Right lobe of liver (tissue), 6 donors: ENCODE data around the gene IER3. TPM values are rescaled to one million over a fixed set of nuclear protein-coding genes. Genes with fewer than 3 reads are reported as not detected.
A peak's percentile ranks its signal among the peaks of the same experiment; 100 is the strongest.

ENCODE experiments used
- ATAC-seq, 4 donors: fragments of 200-7000 bp; cut with Tn5 transposase; one replicate each; pipeline ENCODE4 v1.9.1; 2020; ENCODE audit warnings: mild to moderate bottlenecking in 4 of 4, moderate library complexity in 4 of 4
- DNase-seq, 3 donors: peaks; one replicate each; pipeline ENCODE4 v3.0.0-alpha.2; 2020
- H3K27ac ChIP-seq, 3 donors: fragments of 200-600 bp; one replicate each; pipeline ENCODE4 v1.8.0; 2022
- H3K27me3 ChIP-seq, 2 donors: fragments of 200-600 bp; one replicate each; pipeline ENCODE4 v1.8.0; 2022
- H3K36me3 ChIP-seq, 4 donors: fragments of 200-600 bp; sonication (generic) in 1 of 4; one replicate each; pipeline versions ENCODE4 v1.5.1 to v1.8.0; 2017 to 2022; ENCODE audit warnings: control low read depth in 1 of 4
- H3K4me1 ChIP-seq, 4 donors: fragments of 200-600 bp; sonication (generic) in 1 of 4; one replicate each; pipeline versions ENCODE4 v1.5.1 to v1.8.0; 2017 to 2022; ENCODE audit warnings: control low read depth in 1 of 4
- H3K4me3 ChIP-seq, 3 donors: fragments of 200-600 bp; one replicate each; pipeline ENCODE4 v1.8.0; 2022
- H3K9me3 ChIP-seq, 4 donors: fragments of 200-600 bp; sonication (generic) in 1 of 4; one replicate each; pipeline versions ENCODE4 v1.5.1 to v1.8.0; 2017 to 2022; ENCODE audit warnings: control low read depth in 1 of 4
- CTCF ChIP-seq, 4 donors: fragments of 200-600 bp in 3 of 4; fragments of 450-650 bp in 1 of 4; IDR thresholded peaks; one replicate each; pipeline versions ENCODE4 v1.5.1 to v1.8.0; 2016 to 2022; ENCODE audit warnings: antibody characterized with exemption in 4 of 4, mild to moderate bottlenecking in 2 of 4
- POLR2A ChIP-seq: fragments of 450-650 bp; IDR thresholded peaks from one replicate; pipeline ENCODE4 v1.6.1; 2017; ENCODE audit warnings: antibody characterized with exemption, mild to moderate bottlenecking
- WGBS: methylation state at CpG from one replicate; pipeline ENCODE4 v1.1.6; 2018; ENCODE audit warnings: low coverage, low lambda C conversion rate; ENCODE audit not compliant: insufficient coverage; ENCODE audit errors: missing lambda C conversion rate; 5-methylcytosine and 5-hydroxymethylcytosine counted together
- intact Hi-C, 2 donors: fragments of 100-400 bp; cut with DNase I; formaldehyde crosslinking; loops; one replicate each; pipeline versions ENCODE4 v1.11.2 to v1.14.1; 2022
- long read RNA-seq: library from polyadenylated mRNA; unstranded; transcript quantifications from one replicate; pipeline ENCODE4 v2.0.0, GENCODE V29; 2019
- total RNA-seq, 6 experiments: library from RNA; depleted of rRNA in 2 of 6; stranded (reverse); fragments of >200 nt in 2 of 6; fragmentation: NEBNext Ultra II Directional in 3 of 6; extraction: Animal tissue kit (Norgen Biotek cat#: 25700) in 3 of 6; gene quantifications; one replicate each; pipeline versions ENCODE4 v1.1.0 to v1.2.4, GENCODE V29; 2016 to 2023
- donor health status: DM: no; HTN: yes; CAD: no.
- donor health status: DM: no; HTN: no; CAD: no.
- donor health status: DM: no; HTN: no; CAD: no.
- donor health status: DM: no; HTN: yes; CAD: no.
- donor health status: DM: no; HTN: yes; CAD: no.

IER3 gene, protein sequence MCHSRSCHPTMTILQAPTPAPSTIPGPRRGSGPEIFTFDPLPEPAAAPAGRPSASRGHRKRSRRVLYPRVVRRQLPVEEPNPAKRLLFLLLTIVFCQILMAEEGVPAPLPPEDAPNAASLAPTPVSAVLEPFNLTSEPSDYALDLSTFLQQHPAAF
- total RNA-seq = 10 to 100 TPM in 3 of 6 experiments, 1 to 10 TPM in 3; 2.8 to 72.3 (median 24.5) TPM
- long read RNA-seq, partial matches to known transcripts = 0 of 1 reads
- long read RNA-seq, other reads (novel, unspliced or antisense) = 0 of 1 reads

DNA sequence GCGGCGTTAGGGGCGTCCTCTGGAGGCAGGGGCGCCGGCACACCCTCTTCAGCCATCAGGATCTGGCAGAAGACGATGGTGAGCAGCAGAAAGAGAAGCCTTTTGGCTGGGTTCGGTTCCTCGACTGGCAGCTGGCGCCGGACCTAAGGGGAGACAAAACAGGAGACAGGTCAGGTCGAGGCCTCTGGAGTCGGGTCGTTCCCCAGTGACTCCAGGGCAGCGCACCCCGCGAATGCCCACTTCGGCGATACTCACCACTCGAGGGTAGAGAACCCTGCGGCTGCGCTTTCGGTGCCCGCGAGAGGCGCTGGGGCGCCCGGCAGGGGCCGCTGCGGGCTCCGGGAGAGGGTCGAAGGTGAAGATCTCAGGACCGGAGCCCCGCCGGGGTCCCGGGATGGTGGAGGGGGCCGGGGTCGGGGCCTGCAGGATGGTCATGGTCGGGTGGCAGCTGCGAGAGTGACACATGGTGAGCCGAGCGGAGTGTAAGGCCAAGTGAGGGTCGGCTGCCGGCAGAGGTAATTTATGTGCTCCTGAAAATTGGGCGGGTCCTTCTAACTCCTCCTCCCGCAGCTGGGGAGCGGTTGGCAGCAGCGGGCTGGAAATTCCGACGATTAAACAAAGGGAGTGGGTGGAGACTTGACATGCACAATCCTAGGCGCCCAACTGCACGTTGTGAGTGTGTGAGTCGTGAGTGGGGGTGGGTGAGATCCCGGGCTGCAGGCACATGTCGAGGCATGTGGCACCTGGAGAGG is at the start of gene IER3:
IER3 (minus strand) TSS at position 494 of the 752 bp plus-strand sequence; CDS start at position 465, 29 bp downstream.
- 0% methylated on average over 7 of the region's 54 CpGs for WGBS
- Histone ChIP-seq H3K36me3 (peaks cover 0 to 13% (median 11%) of the 10 kb centered on the region in 4 donors), H3K4me1 (peaks cover 0 to 17% (median 8%) of the 10 kb centered on the region in 4 donors), H3K9me3 (no peaks in the 10 kb centered on the region), H3K27ac (peak within 1 kb of the TSS; percentile 88 to 98 (median 89)), H3K4me3 (peak within 1 kb of the TSS; percentile 82 to 95 (median 93)), H3K27me3 (no peaks in the 10 kb centered on the region)
- ATAC-seq = peak; percentile 60 to 68 (median 64)
- peak; percentile 44 to 65 (median 51) for TF ChIP-seq CTCF (IDR thresholded peaks at IDR 0.05)
- TF ChIP-seq POLR2A = peak; percentile 99
- peak; percentile 91 to 93 (median 92) for DNase-seq
- intact Hi-C loops = no loop called here

GRCh38 chr6:30793521-30794194 is 49.3 kb upstream of the IER3 start:
- Histone ChIP-seq H3K27ac (peak overlapping the region; percentile 64 to 85 (median 65)), H3K27me3 (no peaks in the 10 kb centered on the region), H3K4me3 (no peak overlapping the region), H3K9me3 (no peaks in the 10 kb centered on the region), H3K4me1 (no peaks in the 10 kb centered on the region), H3K36me3 (no peaks in the 10 kb centered on the region)
- peak; percentile 67 to 86 (median 81) for ATAC-seq
- TF ChIP-seq POLR2A (no peak), CTCF (IDR thresholded peaks at IDR 0.05) (no peak)
- WGBS = 25% methylated on average over 5 of the region's 6 CpGs
- DNase-seq = no peak
- intact Hi-C loops = no loop called here

DNA sequence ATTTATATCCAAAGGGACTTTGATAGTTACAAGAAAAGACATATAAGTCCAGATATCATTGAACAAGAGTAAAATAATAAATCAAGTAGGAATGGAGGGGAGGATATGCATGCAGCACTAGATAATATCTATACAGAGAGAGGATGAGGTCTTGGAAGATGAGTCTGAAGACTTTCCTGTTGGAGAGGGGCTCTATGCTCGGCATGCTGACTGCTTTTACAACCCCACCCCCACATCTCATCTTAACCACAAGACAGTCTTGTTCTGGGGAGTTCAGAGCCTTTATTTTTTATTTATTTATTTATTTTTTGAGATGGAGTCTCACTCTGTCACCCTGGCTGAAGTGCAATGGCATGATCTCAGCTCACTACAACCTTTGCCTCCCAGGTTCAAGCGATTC is 48.4 kb upstream of the IER3 start:
- Histone ChIP-seq H3K27me3 (no peaks in the 10 kb centered on the region), H3K4me1 (no peaks in the 10 kb centered on the region), H3K4me3 (no peak overlapping the region), H3K9me3 (no peaks in the 10 kb centered on the region), H3K27ac (peak overlapping the region in 1 of 3 donors; percentile 65), H3K36me3 (no peaks in the 10 kb centered on the region)
- DNase-seq (no peak), ATAC-seq (no peak)
- no peak for TF ChIP-seq POLR2A
- TF ChIP-seq CTCF (IDR thresholded peaks at IDR 0.05) = no peak
- 67% methylated on average over 2 of the region's 2 CpGs for WGBS
- intact Hi-C loops = no loop called here

DNA sequence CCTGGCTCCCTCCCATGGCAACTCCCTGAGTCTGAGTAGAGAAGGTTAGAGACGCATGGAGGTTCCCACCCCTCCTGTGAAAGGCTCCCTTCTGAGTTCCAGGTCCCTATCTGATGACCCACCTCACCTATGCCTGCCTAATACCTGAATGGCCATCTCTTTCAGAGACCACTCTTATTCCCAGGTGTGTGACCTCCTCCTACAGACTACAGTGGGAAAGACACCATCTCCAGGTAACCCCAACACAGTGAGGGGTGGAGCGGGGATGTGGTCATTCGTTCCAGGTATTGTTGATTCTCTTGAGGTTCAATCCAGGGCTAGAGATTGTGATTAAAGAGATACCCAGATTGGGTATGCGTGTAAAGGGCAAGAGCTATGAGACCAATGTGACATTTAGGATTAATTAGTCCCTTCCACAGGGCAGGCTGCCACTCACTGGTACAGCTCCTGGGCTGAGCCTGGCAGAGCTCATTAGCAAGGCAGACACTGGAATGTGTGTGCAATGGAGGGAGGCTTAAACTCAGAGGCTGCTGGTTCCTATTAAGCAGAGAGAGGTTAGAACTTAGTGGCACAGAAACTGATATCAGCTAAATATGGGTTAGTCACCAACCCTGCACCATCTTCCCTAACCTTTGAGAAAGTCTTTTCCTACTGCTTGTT is 46.5 kb upstream of the IER3 start:
- WGBS = 100% methylated on average over 3 of the region's 4 CpGs
- H3K27ac ChIP-seq = no peak overlapping the region
- intact Hi-C loops = no loop called here
- H3K9me3 ChIP-seq = no peaks in the 10 kb centered on the region
- no peak for ATAC-seq
- no peaks in the 10 kb centered on the region for H3K4me1 ChIP-seq
- DNase-seq = no peak
- H3K27me3 ChIP-seq = no peaks in the 10 kb centered on the region
- no peaks in the 10 kb centered on the region for H3K36me3 ChIP-seq
- no peak for TF ChIP-seq CTCF (IDR thresholded peaks at IDR 0.05)
- no peak for TF ChIP-seq POLR2A
- no peak overlapping the region for H3K4me3 ChIP-seq
